Heart left ventricle (tissue), 16 donors: Measurements from ENCODE around the gene DNAAF5. TPM values are rescaled to one million over a fixed set of nuclear protein-coding genes. Genes with fewer than 3 reads are reported as not detected.

Source experiments
- ATAC-seq, 4 donors: fragments of 200-7000 bp; cut with Tn5 transposase; one replicate each; pipeline ENCODE4 v1.9.1; 2020 to 2022; ENCODE audit warnings: moderate library complexity in 4 of 4, mild to moderate bottlenecking in 3 of 4, moderate number of reproducible peaks in 1 of 4
- DNase-seq, 5 donors: peaks; one replicate each; pipeline ENCODE4 v3.0.0-alpha.2; 2020
- H3K27ac ChIP-seq, 12 donors: fragments of 200-600 bp; sonication (generic) in 4 of 12; one replicate each; pipeline versions ENCODE4 v1.5.0 to v1.8.0; 2016 to 2022; ENCODE audit warnings: mild to moderate bottlenecking in 2 of 12
- H3K27me3 ChIP-seq, 9 donors: fragments of 200-600 bp; sonication (generic) in 2 of 9; one replicate each; pipeline versions ENCODE4 v1.5.1 to v1.8.0; 2016 to 2022; ENCODE audit warnings: mild to moderate bottlenecking in 3 of 9
- H3K36me3 ChIP-seq, 9 donors: fragments of 200-600 bp; sonication (generic) in 2 of 9; one replicate each; pipeline versions ENCODE4 v1.5.0 to v1.8.0; 2018 to 2022; ENCODE audit warnings: mild to moderate bottlenecking in 2 of 9
- H3K4me1 ChIP-seq, 12 donors: fragments of 200-600 bp; sonication (generic) in 4 of 12; one replicate each; pipeline versions ENCODE4 v1.5.0 to v1.8.0; 2016 to 2022; ENCODE audit warnings: mild to moderate bottlenecking in 3 of 12
- H3K4me3 ChIP-seq, 12 donors: fragments of 200-600 bp; sonication (generic) in 4 of 12; one replicate each; pipeline versions ENCODE4 v1.5.0 to v1.8.0; 2017 to 2022; ENCODE audit warnings: mild to moderate bottlenecking in 9 of 12, moderate library complexity in 4 of 12
- H3K9me3 ChIP-seq, 12 donors: fragments of 200-600 bp; sonication (generic) in 4 of 12; one replicate each; pipeline versions ENCODE4 v1.5.0 to v1.8.0; 2016 to 2022; ENCODE audit warnings: mild to moderate bottlenecking in 1 of 12
- POLR2A ChIP-seq, 2 donors: fragments of 450-650 bp; IDR thresholded peaks; one replicate each; pipeline ENCODE4 v1.6.1; 2017; ENCODE audit warnings: antibody characterized with exemption in 2 of 2, mild to moderate bottlenecking in 2 of 2, moderate library complexity in 2 of 2
- WGBS, 4 donors: extraction: QIAGEN DNeasy Blood & Tissue Kit in 2 of 4; methylation state at CpG; one replicate each; pipeline versions ENCODE4 v1.1.5 to v1.1.7; 2013 to 2018; 5-methylcytosine and 5-hydroxymethylcytosine counted together
- intact Hi-C, 10 donors: fragments of 100-400 bp; cut with DNase I; formaldehyde crosslinking; loops; one replicate each; pipeline versions ENCODE4 v1.11.1 to v1.14.2; 2022
- polyA plus RNA-seq, 2 donors: library from polyadenylated mRNA; stranded (reverse); fragments of 200-250 nt; gene quantifications; one replicate each; pipeline ENCODE4 v1.2.3, GENCODE V29; 2013
- total RNA-seq, 9 donors: library from RNA; depleted of rRNA in 2 of 9; stranded (reverse); fragments of >200 nt in 2 of 9; fragmentation: NEBNext Ultra II Directional in 3 of 9; extraction: Animal tissue kit (Norgen Biotek cat#: 25700) in 3 of 9; gene quantifications; one replicate each; pipeline versions ENCODE4 v1.1.0 to v1.2.4, GENCODE V29; 2016 to 2023
- TF ChIP-seq, protein P1 (sequence below), 12 donors: fragments of 200-600 bp; sonication (generic) in 4 of 12; IDR thresholded peaks; one replicate each; pipeline versions ENCODE4 v1.5.0 to v1.8.0; 2018 to 2022; ENCODE audit warnings: antibody characterized with exemption in 12 of 12, mild to moderate bottlenecking in 5 of 12
- donor health status: ischemic (EF 13 %, LVEDD 7.1; RV severe dilation, severe dysfunction).
- donor health status: healthy with polysubstance abuse.
- donor health status: DM: no; HTN: yes; CAD: no.
- donor health status: DM: no; HTN: no; CAD: no.
- donor health status: ischemic (EF 25% LVEDD 6.9; RV normal size, moderate dysfunction).
- donor health status: ischemic (EF 25% LVEDD 5.7; RV mildly dilated, moderate dysfunction).
- donor health status: healthy.
- donor health status: DM: yes; HTN: yes; CAD: no.
- donor health status: ischemic (EF 35%, LVEDD 5.7; RV mildly dilated, moderate dysfunction).
- donor health status: nonischemic (EF 11% LVEDD 7.7; RV severe dilation, severe dysfunction).
- donor health status: DM: yes; HTN: yes; CAD: no.
- donor health status: PGD.
- donor health status: ischemic (EF 29% LVEDD 5.4; RV normal size, mild dysfunction).
- donor health status: nonischemic (EF 23%, LVEDD 6.1; RV moderate dilation, normal function).

Gene DNAAF5
- total and polyA plus RNA-seq, 11 donors, result 7.2 to 45.8 (median 23.5) TPM

DNA sequence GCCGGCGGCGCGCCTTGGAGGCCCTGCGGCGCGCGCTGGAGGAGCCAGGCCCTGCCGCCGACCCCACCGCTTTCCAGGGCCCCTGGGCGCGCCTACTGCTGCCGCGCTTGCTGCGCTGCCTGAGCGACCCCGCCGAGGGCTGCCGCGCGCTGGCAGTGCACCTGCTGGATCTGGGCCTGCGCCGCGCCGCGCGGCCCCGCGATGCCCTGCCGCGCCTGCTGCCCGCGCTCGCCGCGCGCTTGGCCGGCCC is 280 bp downstream of the DNAAF5 start:
- peak in 1 of 4 donors; percentile 1 for ATAC-seq

DNA sequence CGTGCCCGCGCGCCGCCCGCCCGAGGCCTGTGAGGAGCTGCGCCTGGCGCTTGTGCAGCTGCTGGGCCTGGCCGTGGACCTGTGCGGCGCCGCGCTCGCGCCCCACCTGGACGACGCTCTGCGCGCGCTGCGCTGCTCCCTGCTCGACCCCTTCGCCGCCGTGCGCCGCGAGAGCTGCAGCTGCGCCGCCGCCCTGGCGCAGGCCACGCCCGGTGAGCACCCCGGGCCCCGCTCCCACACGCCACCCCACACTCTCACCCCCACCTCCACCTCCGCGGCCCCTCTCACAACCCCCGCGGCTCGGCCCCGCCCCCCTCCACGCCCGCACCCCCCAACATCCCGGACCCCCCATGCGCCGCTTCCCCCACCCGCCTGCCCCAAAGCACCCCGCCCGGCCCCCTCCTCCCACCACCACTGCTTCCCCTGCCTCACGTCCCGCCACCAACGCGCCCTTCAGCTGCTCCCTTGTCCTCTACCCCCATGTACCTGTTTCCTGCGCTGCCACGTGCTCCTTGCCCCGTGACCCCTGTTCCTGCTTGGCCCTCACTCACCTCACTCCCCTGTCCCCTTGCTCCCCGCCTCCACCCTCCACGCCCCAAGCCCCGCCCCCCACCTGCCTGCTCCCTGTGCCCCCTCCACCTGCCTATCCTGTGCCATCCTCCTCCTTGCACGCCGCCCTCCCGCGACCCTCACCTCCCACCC is 756 bp downstream of the DNAAF5 start, which contains the start of gene PRKAR1B:
Gene PRKAR1B (minus strand): TSS at position 178 of the 702 bp plus-strand sequence. CDS start 15,776 bp downstream, outside the sequence.
- H3K4me1 ChIP-seq, result peaks cover 3 to 43% (median 28%) of the 10 kb centered on the region in 12 donors
- TF ChIP-seq, protein P1, sequence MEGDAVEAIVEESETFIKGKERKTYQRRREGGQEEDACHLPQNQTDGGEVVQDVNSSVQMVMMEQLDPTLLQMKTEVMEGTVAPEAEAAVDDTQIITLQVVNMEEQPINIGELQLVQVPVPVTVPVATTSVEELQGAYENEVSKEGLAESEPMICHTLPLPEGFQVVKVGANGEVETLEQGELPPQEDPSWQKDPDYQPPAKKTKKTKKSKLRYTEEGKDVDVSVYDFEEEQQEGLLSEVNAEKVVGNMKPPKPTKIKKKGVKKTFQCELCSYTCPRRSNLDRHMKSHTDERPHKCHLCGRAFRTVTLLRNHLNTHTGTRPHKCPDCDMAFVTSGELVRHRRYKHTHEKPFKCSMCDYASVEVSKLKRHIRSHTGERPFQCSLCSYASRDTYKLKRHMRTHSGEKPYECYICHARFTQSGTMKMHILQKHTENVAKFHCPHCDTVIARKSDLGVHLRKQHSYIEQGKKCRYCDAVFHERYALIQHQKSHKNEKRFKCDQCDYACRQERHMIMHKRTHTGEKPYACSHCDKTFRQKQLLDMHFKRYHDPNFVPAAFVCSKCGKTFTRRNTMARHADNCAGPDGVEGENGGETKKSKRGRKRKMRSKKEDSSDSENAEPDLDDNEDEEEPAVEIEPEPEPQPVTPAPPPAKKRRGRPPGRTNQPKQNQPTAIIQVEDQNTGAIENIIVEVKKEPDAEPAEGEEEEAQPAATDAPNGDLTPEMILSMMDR (IDR thresholded peaks at IDR 0.05), result no peak
- no peak for TF ChIP-seq POLR2A (IDR thresholded peaks at IDR 0.05)
- DNase-seq (peak in 1 of 5 donors; percentile 27), ATAC-seq (peak in 1 of 4 donors; percentile 2)
- peak within 1 kb of the TSS in 11 of 12 donors; percentile 50 to 83 (median 78) for H3K27ac ChIP-seq
- WGBS, 4 donors, result 1 to 4% (median 2%) methylated on average over 25 to 66 of the region's 66 CpGs
- H3K4me3 ChIP-seq, result peak within 1 kb of the TSS; percentile 49 to 98 (median 78)
- H3K9me3 ChIP-seq, result no peaks in the 10 kb centered on the region
- H3K27me3 ChIP-seq, result no peaks in the 10 kb centered on the region
- intact Hi-C loops, result loop anchor here in 5 of 10 donors (5.0 to 10.0 kb wide), 6 partner anchors 60 to 210 kb away; partner anchors contain the start of gene PDGFA (in 1 of the 5)
- peaks cover 0 to 23% (median 7%) of the 10 kb centered on the region in 9 donors for H3K36me3 ChIP-seq

More for the DNA sequence above, 280 bp downstream of the DNAAF5 start:
- DNase-seq, result no peak
- Histone ChIP-seq H3K4me1 (peaks cover 3 to 38% (median 23%) of the 10 kb centered on the region in 12 donors), H3K4me3 (peak overlapping the region; percentile 49 to 98 (median 78)), H3K9me3 (peaks cover 0 to 1% (median 0%) of the 10 kb centered on the region in 12 donors), H3K27ac (peak overlapping the region in 11 of 12 donors; percentile 50 to 83 (median 77)), H3K27me3 (no peaks in the 10 kb centered on the region), H3K36me3 (peaks cover 0 to 18% (median 6%) of the 10 kb centered on the region in 9 donors)
- WGBS, 4 donors, result 0 to 3% (median 0%) methylated on average over 6 to 39 of the region's 39 CpGs
- intact Hi-C loops, result loop anchor here in 5 of 10 donors (5.0 to 10.0 kb wide), 6 partner anchors 59 to 209 kb away; partner anchors contain the start of gene PDGFA (in 1 of the 5)
- TF ChIP-seq, protein P1 (IDR thresholded peaks at IDR 0.05), result no peak
- no peak for TF ChIP-seq POLR2A (IDR thresholded peaks at IDR 0.05)

DNA sequence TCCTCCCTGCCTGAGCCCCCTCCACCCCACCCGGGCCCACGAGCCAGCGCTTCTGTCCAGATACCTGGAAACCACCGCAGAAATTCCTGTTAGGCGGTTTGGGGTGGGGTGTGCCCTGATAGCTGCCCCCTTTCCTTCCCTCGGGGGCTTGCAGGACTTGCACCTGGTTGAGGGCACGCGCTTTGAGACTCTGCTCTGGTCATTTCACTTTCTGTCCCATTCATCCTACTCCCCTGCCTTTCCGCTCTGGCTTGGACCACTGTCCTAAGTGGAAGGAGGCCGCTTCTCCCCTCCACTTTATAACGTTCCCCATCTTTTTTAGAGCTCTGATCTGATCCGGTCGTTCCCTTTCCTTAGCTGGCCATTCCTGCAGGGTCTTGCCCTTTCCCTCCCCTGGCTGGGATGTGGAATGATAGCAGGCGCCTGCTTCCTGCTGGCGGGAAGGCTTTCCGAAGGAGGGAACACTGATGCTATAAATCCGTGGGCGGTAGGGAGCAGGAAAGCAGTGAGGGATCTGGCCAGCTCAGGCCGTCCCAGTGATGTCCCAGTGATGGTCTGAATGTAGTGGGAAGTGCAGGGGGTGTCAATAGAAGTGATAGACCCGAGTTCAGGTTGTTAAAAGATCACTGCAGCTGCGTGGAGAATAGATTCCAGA is 1.4 kb downstream of the DNAAF5 start:
- no peaks in the 10 kb centered on the region for H3K9me3 ChIP-seq
- peaks cover 0 to 23% (median 7%) of the 10 kb centered on the region in 9 donors for H3K36me3 ChIP-seq
- no peaks in the 10 kb centered on the region for H3K27me3 ChIP-seq
- H3K4me1 ChIP-seq, result peaks cover 3 to 49% (median 32%) of the 10 kb centered on the region in 12 donors
- intact Hi-C loops, result loop anchor here in 5 of 10 donors (5.0 to 10.0 kb wide), 6 partner anchors 61 to 211 kb away; partner anchors contain the start of gene PDGFA (in 1 of the 5)
- H3K27ac ChIP-seq, result peak overlapping the region in 2 of 12 donors; percentile 9 to 83
- peak overlapping the region in 11 of 12 donors; percentile 7 to 98 (median 77) for H3K4me3 ChIP-seq
- DNase-seq (no peak), ATAC-seq (no peak)
- WGBS, 4 donors, result 18 to 30% (median 23%) methylated on average over 17 to 21 of the region's 21 CpGs
- TF ChIP-seq POLR2A (IDR thresholded peaks at IDR 0.05), result no peak
- TF ChIP-seq, protein P1 (IDR thresholded peaks at IDR 0.05), result no peak

DNA sequence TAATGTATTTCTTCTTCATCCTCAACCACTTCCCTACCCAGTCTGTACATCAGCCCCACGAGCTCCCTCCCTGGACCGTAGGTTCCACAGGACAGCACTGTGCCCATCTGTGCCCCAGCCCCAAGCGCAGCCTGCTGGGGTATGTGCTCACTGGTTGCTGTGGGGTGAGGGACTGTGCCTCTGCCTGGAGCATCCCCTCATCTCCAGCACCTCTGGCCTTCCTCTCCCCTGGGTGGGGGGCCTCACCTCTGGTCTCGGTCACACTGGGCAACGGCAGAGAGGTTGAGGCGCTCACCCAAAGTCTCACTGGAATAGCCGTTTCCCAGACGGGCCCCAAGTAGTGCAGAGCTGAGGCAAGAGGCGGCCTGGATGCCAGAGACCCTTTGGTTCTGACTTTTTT is 2.1 kb downstream of the DNAAF5 start:
- DNase-seq (no peak), ATAC-seq (no peak)
- Histone ChIP-seq H3K27ac (no peak overlapping the region), H3K4me1 (peaks cover 3 to 49% (median 33%) of the 10 kb centered on the region in 12 donors), H3K36me3 (peaks cover 0 to 30% (median 7%) of the 10 kb centered on the region in 9 donors), H3K9me3 (peaks cover 0 to 4% (median 0%) of the 10 kb centered on the region in 12 donors), H3K4me3 (peak overlapping the region in 1 of 12 donors; percentile 91), H3K27me3 (no peaks in the 10 kb centered on the region)
- TF ChIP-seq POLR2A (IDR thresholded peaks at IDR 0.05), result no peak
- TF ChIP-seq, protein P1 (IDR thresholded peaks at IDR 0.05), result no peak
- WGBS, 4 donors, result 84 to 89% (median 85%) methylated on average over 9 of the region's 9 CpGs
- intact Hi-C loops, result loop anchor here in 5 of 10 donors (5.0 to 10.0 kb wide), 6 partner anchors 61 to 211 kb away; partner anchors contain the start of gene PDGFA (in 1 of the 5)
